ENCODE measurements around the gene SMTN. TPM values are rescaled to one million over a fixed set of nuclear protein-coding genes. Genes with fewer than 3 reads are reported as not detected.
"Not testable (repeated sequence)": the region's sequence is repeated elsewhere in the genome, so short reads cannot be mapped to it uniquely, and the experiment has no call there.

The SMTN gene
- total RNA-seq: 256 TPM
- long read RNA-seq, transcript SMTN-201 (21 exons, 3,295 nt): minor isoform, 49 of 625 reads
- long read RNA-seq, transcript SMTN-204 (9 exons, 1,735 nt): major isoform, 360 of 625 reads
- long read RNA-seq, transcript SMTN-202 (20 exons, 3,130 nt): minor isoform, 6 of 625 reads
- long read RNA-seq, partial matches to known transcripts: 135 of 625 reads
- long read RNA-seq, other reads (novel, unspliced or antisense): 74 of 625 reads

DNA sequence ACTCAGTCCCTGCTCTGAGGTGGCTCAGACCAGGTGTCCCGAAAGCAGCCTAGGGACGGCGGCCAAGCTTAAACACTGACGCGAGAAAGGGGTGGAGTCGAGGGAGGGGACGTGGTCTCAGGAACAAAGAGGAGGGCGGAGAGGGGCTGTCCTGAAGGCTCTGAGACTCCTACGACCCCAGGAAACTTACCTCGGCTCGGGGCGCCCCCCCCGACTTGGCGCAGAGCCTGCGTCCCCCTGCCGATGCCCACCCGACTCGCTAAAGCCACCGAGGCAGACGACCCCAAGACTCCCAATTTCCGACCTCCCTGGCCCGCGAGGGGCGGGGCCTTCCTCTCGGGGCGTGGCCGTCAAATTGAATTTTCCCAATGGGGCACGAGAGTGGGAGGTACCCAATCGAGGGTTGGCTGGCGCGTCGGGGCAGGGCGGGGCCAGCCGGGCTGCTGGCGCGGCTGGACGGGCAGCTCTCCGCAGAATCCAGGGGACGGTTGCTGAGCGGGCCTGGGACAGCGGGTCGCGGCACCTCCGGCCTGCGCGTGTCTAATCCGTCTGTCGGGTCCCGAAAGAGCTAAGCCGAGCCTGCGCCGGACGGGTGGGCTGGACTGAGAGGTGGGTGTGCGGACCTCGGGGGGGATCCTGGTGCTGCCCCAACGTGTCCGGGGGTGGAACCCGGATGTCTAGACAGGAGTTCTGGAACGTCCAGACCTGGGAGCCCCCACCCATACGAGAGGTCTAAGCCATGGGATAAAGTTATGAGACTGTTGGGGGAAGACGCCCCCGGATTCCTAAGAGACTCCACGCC, at the start of gene SMTN:
TSS of gene SMTN (plus strand) at position 471 of the 802 bp plus-strand sequence. CDS start 1,941 bp downstream, outside the sequence.
- peak; percentile 95 for DNase-seq
- peak; percentile 85 for ATAC-seq (ENCODE audit: poor library complexity)
- intact Hi-C loops (cut with DNase I): loop anchor here (5.0 kb wide), 2 partner anchors 34 to 134 kb away; no protein-coding TSS in a partner anchor

DNA sequence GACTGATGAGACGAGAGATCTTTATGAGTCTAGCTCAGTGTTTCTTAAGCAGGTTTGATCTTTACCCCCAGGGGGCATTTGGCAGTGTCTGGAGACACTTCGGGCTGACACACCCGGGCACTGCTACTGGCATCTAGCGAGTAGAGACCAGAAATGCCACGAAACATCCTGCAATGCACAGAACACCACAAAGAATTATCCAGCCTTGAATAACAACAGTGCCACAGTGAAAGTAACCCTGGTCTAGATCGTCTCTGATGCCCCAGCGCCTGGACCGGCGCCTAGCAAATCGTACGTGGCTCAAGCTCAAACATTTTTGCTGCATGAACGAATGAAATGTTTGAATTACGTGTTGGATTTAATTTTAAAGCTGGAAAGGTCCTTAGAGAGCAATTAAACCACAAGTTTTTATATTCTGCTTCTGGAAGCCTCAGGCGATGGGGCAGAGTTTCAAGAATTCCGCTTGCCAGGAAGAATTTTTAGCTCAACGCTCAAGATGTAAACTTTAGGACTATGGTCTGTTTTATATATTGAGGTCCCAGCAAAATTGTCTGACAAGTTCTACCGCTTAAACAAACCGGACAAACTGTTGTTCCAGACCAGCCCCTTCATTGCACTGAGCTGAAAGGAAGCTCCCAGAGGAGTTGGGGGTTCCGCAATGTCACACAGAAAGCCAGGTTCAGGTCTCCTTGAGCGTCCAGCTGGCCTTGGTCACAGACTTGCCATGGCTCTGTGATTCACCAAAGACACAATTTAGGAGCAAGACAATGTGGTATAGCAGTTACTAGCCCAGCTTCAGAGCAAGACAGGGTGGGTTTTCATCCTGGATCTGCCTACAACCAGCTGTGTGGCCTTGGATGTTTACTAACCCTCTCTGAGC, 44.2 kb upstream of the SMTN start:
- ATAC-seq (ENCODE audit: poor library complexity): peak; percentile 46
- DNase-seq: no peak
- intact Hi-C loops (cut with DNase I): no loop called here

- intact Hi-C loops (cut with DNase I): no loop called here
- DNase-seq: no peak
- ATAC-seq (ENCODE audit: poor library complexity): no peak
Measured at GRCh38 chr22:31038686-31039085, 42.4 kb upstream of the SMTN start.

- ATAC-seq (ENCODE audit: poor library complexity) (peak; percentile 48), DNase-seq (peak; percentile 42)
- intact Hi-C loops (cut with DNase I): no loop called here
Measured at GRCh38 chr22:31039393-31039792, 41.7 kb upstream of the SMTN start.

GRCh38 chr22:31040542-31041398, 40.3 kb upstream of the SMTN start:
- DNase-seq: no peak
- ATAC-seq (ENCODE audit: poor library complexity): no peak
- intact Hi-C loops (cut with DNase I): no loop called here

DNA sequence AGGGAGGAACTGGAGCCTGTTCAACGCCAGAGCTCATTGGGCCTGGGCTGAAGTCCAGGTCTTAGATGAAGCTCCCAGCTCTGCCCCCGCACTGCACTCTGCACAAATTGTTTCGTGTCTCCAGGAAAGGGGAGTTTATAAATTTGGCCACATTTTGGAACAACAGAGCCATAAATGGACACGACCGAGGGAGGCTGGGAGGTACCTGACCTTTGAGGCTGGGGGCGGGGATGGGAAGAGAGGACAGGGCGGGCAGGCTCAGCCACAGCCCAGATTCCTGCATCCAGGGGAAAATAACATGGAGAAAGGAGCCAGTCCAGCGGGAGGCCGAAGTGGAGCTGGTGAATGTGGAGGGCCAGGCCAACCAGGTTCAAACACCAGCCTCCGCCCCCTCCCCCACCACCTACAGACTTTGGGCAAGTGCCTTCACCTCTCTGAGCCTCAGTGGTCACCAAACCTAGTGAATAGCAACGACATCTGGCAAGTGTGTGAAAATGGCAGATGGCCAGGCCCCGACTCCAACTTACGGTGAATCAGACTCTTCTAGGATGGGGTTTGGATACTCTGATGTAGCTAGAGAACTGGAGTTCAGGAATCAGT, 36.8 kb upstream of the SMTN start:
- peak; percentile 72 for DNase-seq
- intact Hi-C loops (cut with DNase I): no loop called here
- peak; percentile 42 for ATAC-seq (ENCODE audit: poor library complexity)

DNA sequence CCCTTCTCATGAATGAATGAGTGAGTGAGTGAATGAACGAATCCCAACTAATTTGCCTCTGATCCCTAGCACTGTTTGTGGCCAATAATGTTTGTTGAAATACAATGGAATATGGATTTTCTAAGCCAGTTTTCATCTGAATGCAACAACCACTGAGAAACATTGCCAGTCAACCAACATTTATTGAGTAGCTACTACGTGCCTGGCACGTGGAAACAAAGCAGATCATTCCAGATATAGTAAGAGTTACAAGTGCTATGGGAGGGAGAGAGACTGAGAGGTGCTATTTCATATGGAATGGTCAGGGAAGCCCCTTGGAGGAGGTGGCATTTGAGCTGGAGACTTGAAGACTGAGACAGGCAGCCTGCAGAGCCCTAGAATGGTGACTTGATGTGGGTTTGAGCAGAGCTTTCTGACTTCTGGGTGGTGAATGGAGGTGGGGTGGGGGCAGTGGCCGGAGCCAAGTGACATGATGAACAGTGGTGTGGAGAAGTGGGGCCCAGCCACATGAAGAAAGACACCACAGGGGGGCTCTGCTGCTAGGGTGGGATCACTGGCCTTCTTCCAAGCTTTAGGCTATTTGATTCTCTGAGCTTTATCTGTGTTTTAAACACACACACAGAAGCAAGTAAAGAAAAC, 35.1 kb upstream of the SMTN start:
- DNase-seq: peak; percentile 26
- peak; percentile 7 for ATAC-seq (ENCODE audit: poor library complexity)
- intact Hi-C loops (cut with DNase I): loop anchor here (5.0 kb wide), 1 partner anchor 36 kb away; the partner anchor contains the start of gene SMTN

DNA sequence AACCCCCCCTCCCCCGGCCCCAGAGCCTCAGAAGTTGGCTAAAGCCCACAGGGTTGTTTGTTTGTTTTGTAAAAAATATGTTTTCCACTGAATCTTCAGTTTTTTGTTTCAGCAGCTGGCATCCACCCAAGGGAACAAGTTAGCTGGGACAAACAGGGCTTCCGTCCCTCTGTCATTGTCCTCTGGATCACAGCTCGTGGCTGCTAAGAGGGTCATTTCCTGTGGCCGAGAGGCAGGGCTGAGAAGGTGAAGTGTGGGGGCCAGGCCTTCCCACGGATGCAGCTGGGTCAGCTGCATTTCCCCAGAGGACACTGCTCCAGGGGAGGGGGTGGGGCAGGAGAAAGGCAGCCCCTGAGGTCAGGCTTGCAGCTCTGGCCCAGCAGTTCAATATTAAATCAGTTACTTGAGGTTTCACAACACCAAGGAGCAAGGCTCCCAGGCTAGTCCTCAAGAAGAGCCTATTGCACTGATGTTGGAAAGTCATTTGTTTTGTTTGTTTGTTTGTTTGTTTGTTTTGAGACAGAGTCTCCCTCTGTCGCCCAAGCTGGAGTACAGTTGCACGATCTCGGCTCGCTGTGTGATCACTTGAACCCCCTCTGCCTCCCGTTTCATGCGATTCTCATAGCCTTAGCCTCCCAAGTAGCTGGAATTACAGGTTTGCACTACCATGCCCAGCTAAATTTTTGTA, 34.4 kb upstream of the SMTN start:
- ATAC-seq (ENCODE audit: poor library complexity) (peak; percentile 79), DNase-seq (peak; percentile 81)
- intact Hi-C loops (cut with DNase I): loop anchor here (5.0 kb wide), 1 partner anchor 36 kb away; the partner anchor contains the start of gene SMTN

DNA sequence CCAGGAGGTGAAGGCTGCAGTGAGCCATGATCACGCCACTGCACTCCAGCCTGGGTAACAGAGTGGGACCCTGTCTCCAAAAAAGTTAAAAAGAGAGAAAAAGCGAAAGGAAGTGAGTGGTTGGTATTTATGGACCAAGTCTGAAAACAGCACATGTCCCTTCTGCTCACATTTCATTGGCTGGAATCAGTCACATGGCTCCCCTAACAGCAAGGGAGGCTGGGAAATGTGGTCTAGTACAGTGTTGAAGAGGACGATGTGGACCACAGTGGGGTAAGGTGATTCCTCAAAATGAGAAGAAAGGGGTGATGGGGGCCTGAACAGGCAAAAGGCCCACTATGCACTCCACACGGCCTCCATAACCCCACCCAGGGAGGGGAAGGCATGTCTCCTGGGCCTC, 32.5 kb upstream of the SMTN start:
- ATAC-seq (ENCODE audit: poor library complexity) (no peak), DNase-seq (peak; percentile 8)
- intact Hi-C loops (cut with DNase I): loop anchor here (5.0 kb wide), 1 partner anchor 34 kb away; the partner anchor contains the start of gene SMTN

DNA sequence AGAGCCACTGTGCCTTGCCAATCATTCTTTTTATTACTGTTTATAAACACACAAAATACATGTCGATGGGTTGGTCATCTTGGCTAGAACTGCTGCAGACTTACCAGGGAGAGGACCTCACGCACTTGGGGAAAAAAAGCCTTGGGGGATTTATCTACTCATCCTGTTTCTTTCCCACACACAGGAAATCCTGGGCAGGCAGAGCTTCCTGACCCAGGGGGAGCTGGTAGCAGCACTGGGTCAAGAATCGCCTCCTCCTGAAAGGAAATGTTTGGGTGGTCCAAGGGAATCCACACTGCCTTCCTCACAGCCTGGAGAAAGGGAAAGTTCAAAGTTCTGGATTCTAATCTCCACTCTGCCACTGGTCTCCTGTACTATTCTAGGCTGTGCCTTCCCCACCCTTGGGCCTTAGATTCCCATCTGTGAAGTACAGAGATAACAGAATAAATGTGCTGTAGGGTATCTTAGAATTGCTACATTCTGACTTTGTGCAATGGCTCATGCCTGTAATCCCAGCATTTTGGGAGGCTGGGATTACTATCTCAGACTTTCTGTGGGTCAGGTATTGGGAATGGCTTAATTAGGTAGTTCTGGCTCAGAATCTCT, 31.2 kb upstream of the SMTN start:
- DNase-seq: no peak
- intact Hi-C loops (cut with DNase I): loop anchor here (5.0 kb wide), 1 partner anchor 32 kb away; the partner anchor contains the start of gene SMTN
- no peak for ATAC-seq (ENCODE audit: poor library complexity)

DNA sequence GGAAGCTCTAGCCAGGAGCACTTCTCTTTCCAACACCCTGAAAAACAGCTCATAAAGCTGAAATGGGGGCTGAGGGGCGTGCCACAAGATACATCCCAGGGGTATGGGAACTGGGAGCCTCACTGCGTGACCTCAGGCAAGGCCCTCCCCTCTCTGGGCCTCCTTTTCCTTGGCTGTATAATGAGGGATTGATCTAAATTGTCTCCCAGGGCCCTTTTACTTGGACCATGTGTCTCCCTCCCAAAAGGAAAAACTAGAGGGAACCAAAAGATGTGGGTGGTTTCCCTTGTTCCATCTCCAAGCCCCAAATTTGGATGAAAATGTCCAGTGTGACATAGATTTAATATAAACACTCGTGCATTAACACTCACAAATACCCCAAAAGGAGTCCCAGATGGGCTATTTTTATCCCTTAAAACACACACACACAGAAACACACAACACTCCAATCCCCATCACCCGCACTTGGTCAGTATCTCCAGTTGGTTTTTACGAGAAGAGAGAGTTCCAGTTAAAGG, 25.9 kb upstream of the SMTN start:
- DNase-seq (no peak), ATAC-seq (ENCODE audit: poor library complexity) (peak; percentile 52)
- intact Hi-C loops (cut with DNase I): no loop called here

DNA sequence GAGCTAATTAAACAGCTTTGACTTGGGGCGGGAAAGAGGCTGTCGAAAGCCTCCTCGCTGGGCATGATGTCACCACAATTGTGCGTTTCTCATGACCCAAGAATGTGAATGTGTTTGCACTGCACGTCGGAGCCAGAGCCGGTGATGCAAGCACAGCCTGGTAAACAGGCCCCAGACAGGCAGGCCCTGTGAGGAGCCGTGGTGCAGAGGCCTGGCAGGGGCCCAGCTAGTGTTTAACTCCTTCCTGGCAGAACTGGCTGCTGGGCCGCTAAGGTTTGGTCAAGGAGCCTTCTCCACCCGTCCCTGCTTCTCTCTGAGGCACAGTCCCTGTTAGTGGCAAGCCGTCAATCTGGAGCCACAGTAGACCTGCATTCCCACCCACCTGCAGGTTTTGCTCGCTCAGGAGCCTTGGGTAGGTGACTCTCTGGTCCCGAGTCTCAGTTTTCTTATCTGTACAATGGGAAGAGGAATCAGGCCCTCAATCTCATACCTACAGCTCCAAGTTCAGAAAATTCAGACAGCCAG, 25.4 kb upstream of the SMTN start:
- intact Hi-C loops (cut with DNase I): no loop called here
- ATAC-seq (ENCODE audit: poor library complexity) (peak; percentile 94), DNase-seq (peak; percentile 91)

DNA sequence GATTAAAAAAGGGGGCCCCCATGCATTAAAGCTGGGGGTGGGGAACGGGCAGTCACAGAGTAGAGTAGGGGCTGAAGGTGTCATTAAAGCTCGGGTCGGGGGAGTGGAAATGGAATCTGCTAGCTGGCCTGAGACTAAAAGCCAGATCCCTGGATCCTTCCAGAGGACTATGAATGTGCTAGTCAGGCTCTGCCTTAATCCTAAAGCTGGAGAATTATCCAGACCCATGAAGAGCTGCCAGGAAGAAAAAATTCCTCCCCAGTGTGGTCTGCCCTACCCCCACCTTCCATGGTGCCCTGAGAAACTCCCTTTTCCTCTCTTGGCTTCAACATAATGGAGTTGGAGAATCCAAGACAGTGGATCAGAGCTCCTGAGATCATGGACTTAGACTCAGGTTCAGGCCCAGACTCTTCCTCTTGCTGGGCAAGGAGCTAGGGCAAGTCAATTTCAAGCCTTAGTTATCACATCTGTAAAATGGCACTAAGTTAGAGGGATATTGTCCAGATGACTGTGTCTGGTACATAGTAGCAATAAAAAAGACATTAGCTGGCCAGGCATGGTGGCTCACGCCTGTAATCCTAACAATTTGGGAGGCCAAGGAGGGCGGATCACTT, 24.0 kb upstream of the SMTN start:
- intact Hi-C loops (cut with DNase I): no loop called here
- ATAC-seq (ENCODE audit: poor library complexity) (no peak), DNase-seq (no peak)

DNA sequence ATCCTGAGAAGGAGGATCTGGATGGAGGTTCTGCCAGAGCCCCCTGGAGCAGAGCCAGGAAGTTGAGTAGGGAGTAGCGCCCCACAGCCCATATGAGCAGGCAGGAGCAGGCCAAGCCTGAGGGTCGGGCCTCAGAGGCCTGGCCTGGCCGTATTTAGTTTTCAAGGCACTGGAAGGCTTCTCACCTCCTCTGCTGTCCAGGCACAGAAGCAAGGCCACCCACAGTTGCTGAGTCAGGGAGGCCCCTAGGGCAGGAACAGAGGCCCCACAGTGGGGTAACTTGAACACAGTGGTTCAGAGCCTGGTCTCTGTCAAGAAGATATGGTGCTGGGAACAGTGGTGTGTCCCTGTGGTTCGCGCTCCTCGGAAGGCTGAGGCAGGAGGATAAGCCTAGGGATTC, 21.5 kb upstream of the SMTN start:
- DNase-seq; intact Hi-C loops (cut with DNase I): not testable (repeated sequence)

DNA sequence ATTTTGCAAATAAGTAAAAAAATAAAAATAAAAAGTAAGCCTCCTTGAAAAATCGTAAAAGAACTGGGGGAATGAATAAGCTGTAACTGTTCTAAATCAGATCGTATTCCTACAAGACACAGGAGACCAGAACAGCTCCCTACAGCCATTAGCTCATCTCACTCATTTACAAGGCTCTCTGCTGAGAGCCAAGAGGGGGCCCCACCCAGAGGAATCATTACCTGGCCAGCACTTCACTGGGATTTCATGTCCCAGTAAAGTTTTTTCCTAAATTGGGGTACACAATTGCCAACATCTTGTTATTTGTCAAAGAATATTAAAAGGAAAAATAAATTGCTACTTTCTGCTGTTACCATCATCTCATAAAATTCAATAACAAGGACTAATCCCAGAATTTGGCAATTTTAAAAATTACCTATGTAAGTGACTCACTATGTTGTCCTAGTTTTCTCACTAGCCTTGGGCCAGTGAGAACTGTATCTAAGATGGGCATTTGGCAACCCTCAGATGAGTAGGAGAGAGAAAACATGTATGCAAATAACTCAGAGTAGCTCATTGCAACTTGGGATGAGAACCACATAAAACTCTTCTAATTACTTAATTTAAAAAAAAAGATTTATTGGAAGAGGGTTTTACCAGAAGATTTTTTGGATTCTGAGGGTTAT, 18.4 kb upstream of the SMTN start:
- DNase-seq (no peak), ATAC-seq (ENCODE audit: poor library complexity) (no peak)
- intact Hi-C loops (cut with DNase I): no loop called here

More for the DNA sequence above, 21.5 kb upstream of the SMTN start:
- ATAC-seq (ENCODE audit: poor library complexity): not testable (repeated sequence)

All from Right ventricle myocardium superior (tissue), 1 donor.